Keratinocyte (primary cell): Measurements from ENCODE around the gene FRMD1. TPM values are rescaled to one million over a fixed set of nuclear protein-coding genes. Genes with fewer than 3 reads are reported as not detected.
A peak's percentile ranks its signal among the peaks of the same experiment; 100 is the strongest.

Experiments
- DNase-seq: peaks from one replicate; pipeline ENCODE4 v3.0.0-alpha.2; 2011; ENCODE audit warnings: low read depth, missing footprints, low spot score
- FAIRE-seq: peaks from 2 replicates; lab custom pipeline; 2011; peaks lifted over from hg19 to GRCh38; lab: Jason Lieb, UNC
- H2AFZ ChIP-seq: 2 replicates; pipeline ENCODE4 v1.6.0; 2012; ENCODE audit warnings: low read length, control low read depth, inconsistent platforms; ENCODE audit not compliant: control insufficient read depth
- H3K27ac ChIP-seq: 2 replicates; pipeline ENCODE4 v1.5.1; 2011; ENCODE audit warnings: low read length; ENCODE audit not compliant: control insufficient read depth, insufficient read depth
- H3K27me3 ChIP-seq: 3 replicates; pipeline ENCODE4 v1.6.0; 2011; ENCODE audit warnings: low read length; ENCODE audit not compliant: control insufficient read depth, insufficient read depth; ENCODE audit errors: extremely low read depth
- H3K36me3 ChIP-seq, 2 experiments: 2 replicates in 1 of 2; 3 replicates in 1 of 2; pipeline ENCODE4 v1.5.1; 2011; ENCODE audit warnings: low read length in 2 of 2, mild to moderate bottlenecking in 1 of 2; ENCODE audit not compliant: control insufficient read depth in 2 of 2, insufficient read depth in 2 of 2; ENCODE audit errors: extremely low read depth in 1 of 2
- H3K4me1 ChIP-seq: 3 replicates; pipeline ENCODE4 v1.5.1; 2011; ENCODE audit warnings: low read length; ENCODE audit not compliant: control insufficient read depth, insufficient read depth; ENCODE audit errors: extremely low read depth
- H3K4me2 ChIP-seq: 3 replicates; pipeline ENCODE4 v1.6.0; 2011; ENCODE audit warnings: low read depth, low read length; ENCODE audit not compliant: control insufficient read depth, insufficient read depth; ENCODE audit errors: extremely low read depth
- H3K4me3 ChIP-seq, 3 experiments: fragments of 200-600 bp in 1 of 3; sonication (generic) in 1 of 3; 2 replicates in 2 of 3; 3 replicates in 1 of 3; pipeline ENCODE4 v1.5.1; 2011 to 2016; ENCODE audit warnings: low read length in 3 of 3, mild to moderate bottlenecking in 3 of 3, control low read depth in 2 of 3, inconsistent platforms in 1 of 3, low read depth in 1 of 3, mixed read lengths in 1 of 3, mixed run types in 1 of 3, moderate library complexity in 1 of 3; ENCODE audit not compliant: control insufficient read depth in 2 of 3, insufficient read depth in 2 of 3; ENCODE audit errors: extremely low read depth in 1 of 3
- H3K79me2 ChIP-seq: 2 replicates; pipeline ENCODE4 v1.6.0; 2012; ENCODE audit warnings: low read length; ENCODE audit not compliant: control insufficient read depth, insufficient read depth
- H3K9ac ChIP-seq: 3 replicates; pipeline ENCODE4 v1.6.0; 2011; ENCODE audit warnings: low read length; ENCODE audit not compliant: control insufficient read depth, insufficient read depth; ENCODE audit errors: extremely low read depth
- H3K9me1 ChIP-seq: 3 replicates; pipeline ENCODE4 v1.6.0; 2011; ENCODE audit warnings: low read length; ENCODE audit not compliant: control insufficient read depth, insufficient read depth; ENCODE audit errors: extremely low read depth
- H3K9me3 ChIP-seq: 2 replicates; pipeline ENCODE4 v1.5.1; 2012; ENCODE audit warnings: low read depth, low read length; ENCODE audit not compliant: control insufficient read depth
- H4K20me1 ChIP-seq: 3 replicates; pipeline ENCODE4 v1.6.0; 2011; ENCODE audit warnings: low read length; ENCODE audit not compliant: control insufficient read depth, insufficient read depth; ENCODE audit errors: extremely low read depth
- EZH2 ChIP-seq: IDR thresholded peaks from one replicate; pipeline ENCODE4 v1.6.1; 2012; ENCODE audit warnings: inconsistent platforms, mild to moderate bottlenecking, low read length, moderate library complexity
- dilution Hi-C: fragments of 300-500 bp; cut with MboI; formaldehyde crosslinking; loops from one replicate; pipeline ENCODE4 v1.7.0; 2020; ENCODE audit warnings: low sequenced_read_pairs; ENCODE audit not compliant: extremely low pct_ligation_motif_present
- polyA plus RNA-seq, 5 experiments: library from polyadenylated mRNA; depleted of rRNA in 3 of 5; stranded (reverse) in 3 of 5; stranded (forward) in 1 of 5; unstranded in 1 of 5; fragments of >200 nt; gene quantifications; 1 replicate in 1 of 5; 2 replicates in 3 of 5; 3 replicates in 1 of 5; pipeline versions ENCODE4 v1.2.1 to v1.2.3, GENCODE V29; 2011 to 2012; ENCODE audit warnings: missing spikeins in 2 of 5, low read depth in 1 of 5, low replicate concordance in 1 of 5
- TF ChIP-seq, protein P1 (sequence below), 3 experiments: IDR thresholded peaks in 1 of 3; conservative IDR thresholded peaks in 1 of 3; optimal IDR thresholded peaks in 1 of 3; 2 replicates in 2 of 3; 3 replicates in 1 of 3; pipeline versions ENCODE3 to v1.5.1; 2011; ENCODE audit warnings: low read length in 3 of 3, mild to moderate bottlenecking in 3 of 3, moderate library complexity in 2 of 3, control low read depth in 1 of 3, inconsistent platforms in 1 of 3; ENCODE audit not compliant: insufficient read depth in 2 of 3; ENCODE audit errors: extremely low read depth in 1 of 3

FRMD1 gene
- polyA plus RNA-seq, 1 donor (not counting 4 experiments of a cell fraction or from before 2014, with no cell fraction given): not detected

DNA sequence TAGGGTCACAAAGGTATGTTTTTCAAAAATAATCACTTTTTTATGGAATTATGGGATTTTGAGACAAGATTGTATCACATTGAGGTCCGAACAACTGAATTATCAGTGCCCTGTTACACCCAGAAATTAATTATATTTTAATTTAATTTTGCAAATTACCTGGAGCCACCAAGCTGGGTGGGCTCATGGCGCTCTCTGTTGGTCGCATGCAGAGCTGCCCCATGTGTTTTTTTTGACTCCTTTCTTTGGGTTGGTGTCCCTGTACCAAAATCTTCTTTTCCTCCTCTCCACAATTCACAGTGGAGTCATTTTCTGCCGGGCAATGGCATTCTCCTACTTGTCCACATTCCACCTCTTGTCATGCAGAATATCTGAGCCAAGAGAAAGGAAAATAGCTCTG, 38.9 kb upstream of the FRMD1 start:
- dilution Hi-C loops: no loop called here
- no peak overlapping the region for H3K27ac ChIP-seq
- TF ChIP-seq, protein P1, sequence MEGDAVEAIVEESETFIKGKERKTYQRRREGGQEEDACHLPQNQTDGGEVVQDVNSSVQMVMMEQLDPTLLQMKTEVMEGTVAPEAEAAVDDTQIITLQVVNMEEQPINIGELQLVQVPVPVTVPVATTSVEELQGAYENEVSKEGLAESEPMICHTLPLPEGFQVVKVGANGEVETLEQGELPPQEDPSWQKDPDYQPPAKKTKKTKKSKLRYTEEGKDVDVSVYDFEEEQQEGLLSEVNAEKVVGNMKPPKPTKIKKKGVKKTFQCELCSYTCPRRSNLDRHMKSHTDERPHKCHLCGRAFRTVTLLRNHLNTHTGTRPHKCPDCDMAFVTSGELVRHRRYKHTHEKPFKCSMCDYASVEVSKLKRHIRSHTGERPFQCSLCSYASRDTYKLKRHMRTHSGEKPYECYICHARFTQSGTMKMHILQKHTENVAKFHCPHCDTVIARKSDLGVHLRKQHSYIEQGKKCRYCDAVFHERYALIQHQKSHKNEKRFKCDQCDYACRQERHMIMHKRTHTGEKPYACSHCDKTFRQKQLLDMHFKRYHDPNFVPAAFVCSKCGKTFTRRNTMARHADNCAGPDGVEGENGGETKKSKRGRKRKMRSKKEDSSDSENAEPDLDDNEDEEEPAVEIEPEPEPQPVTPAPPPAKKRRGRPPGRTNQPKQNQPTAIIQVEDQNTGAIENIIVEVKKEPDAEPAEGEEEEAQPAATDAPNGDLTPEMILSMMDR (optimal IDR thresholded peaks at IDR 0.05 in 1 of 3, IDR thresholded peaks at IDR 0.05 in 1 of 3, conservative IDR thresholded peaks at IDR 0.05 in 1 of 3; ENCODE audit: extremely low read depth in 1 of 3, insufficient read depth in 2 of 3, low read length in 3 of 3): peak in 2 of 3 experiments; percentile 31 to 35
- no peak for TF ChIP-seq EZH2
- no peak for DNase-seq
- no peaks in the 10 kb centered on the region for H3K9me1 ChIP-seq
- no peak overlapping the region for H3K4me3 ChIP-seq
- H3K4me1 ChIP-seq: no peaks in the 10 kb centered on the region
- H3K79me2 ChIP-seq: no peaks in the 10 kb centered on the region
- H2AFZ ChIP-seq: no peak overlapping the region
- H3K27me3 ChIP-seq: no peaks in the 10 kb centered on the region
- no peak overlapping the region for H3K9ac ChIP-seq
- no peak overlapping the region for H3K4me2 ChIP-seq
- H4K20me1 ChIP-seq: no peaks in the 10 kb centered on the region
- H3K9me3 ChIP-seq: peaks cover 1% of the 10 kb centered on the region
- no peaks in the 10 kb centered on the region for H3K36me3 ChIP-seq
- FAIRE-seq: no peak

DNA sequence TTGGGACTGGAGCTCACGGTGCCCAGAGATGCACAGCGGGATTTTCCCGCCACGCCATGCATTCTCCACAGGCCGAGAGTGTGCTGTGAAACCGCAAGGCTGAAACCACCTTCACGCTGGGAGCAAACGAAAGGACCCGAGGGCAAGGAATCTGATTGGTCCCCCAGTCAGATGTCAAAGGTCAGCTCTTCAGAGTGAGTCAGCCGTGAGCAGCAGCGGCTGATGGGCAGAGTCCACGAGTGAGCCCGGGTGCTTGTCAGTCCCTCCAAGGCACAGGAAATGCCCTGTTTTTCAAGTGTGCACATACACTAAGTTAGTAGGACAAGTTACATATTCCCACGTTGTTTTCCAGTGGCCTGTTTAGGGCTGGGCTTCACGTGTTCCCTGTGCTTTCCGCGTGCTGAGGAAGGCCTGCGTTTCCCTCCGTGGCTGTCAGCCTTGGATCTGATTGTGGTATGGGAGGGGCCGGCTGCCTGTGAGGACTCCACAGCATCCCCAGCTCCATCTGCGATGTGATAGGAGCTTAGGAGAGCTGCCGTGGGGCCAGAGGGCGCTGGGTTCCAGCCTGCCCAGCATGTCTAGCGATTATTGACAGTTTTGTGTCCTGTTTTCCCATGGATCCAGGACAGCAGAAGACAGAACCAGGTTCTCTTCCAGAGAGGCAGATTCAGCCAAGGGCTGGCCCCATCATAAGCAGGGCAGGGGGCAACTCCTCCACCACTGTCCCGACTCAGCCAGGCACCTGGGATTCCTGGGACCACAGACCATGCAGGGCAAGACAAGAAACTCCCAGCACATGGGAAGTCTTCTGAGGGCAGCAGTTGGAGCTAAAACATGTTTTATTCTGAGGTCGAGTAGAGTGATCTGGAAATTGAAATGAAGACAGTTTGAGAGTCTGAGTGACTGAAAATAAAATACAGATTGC, 38.2 kb upstream of the FRMD1 start:
- H3K4me1 ChIP-seq: no peaks in the 10 kb centered on the region
- H3K4me2 ChIP-seq: no peak overlapping the region
- peaks cover 1% of the 10 kb centered on the region for H3K9me3 ChIP-seq
- dilution Hi-C loops: no loop called here
- no peaks in the 10 kb centered on the region for H4K20me1 ChIP-seq
- no peak for FAIRE-seq
- H3K79me2 ChIP-seq: no peaks in the 10 kb centered on the region
- no peak overlapping the region for H3K4me3 ChIP-seq
- no peak overlapping the region for H3K9ac ChIP-seq
- H3K27ac ChIP-seq: no peak overlapping the region
- TF ChIP-seq, protein P1 (optimal IDR thresholded peaks at IDR 0.05 in 1 of 3, IDR thresholded peaks at IDR 0.05 in 1 of 3, conservative IDR thresholded peaks at IDR 0.05 in 1 of 3; ENCODE audit: extremely low read depth in 1 of 3, insufficient read depth in 2 of 3, low read length in 3 of 3): no peak
- no peak for TF ChIP-seq EZH2
- no peak for DNase-seq
- H2AFZ ChIP-seq: no peak overlapping the region
- no peaks in the 10 kb centered on the region for H3K36me3 ChIP-seq
- no peaks in the 10 kb centered on the region for H3K9me1 ChIP-seq
- H3K27me3 ChIP-seq: no peaks in the 10 kb centered on the region
